Measurements from ENCODE around the gene FRY. TPM values are rescaled to one million over a fixed set of nuclear protein-coding genes. Genes with fewer than 3 reads are reported as not detected.

FRY gene
- total and polyA plus RNA-seq, 4 donors: 6.2 to 31.2 (median 12.7) TPM

GRCh38 chr13:32208860-32209259 is 177.3 kb downstream of the FRY start:
- Histone ChIP-seq H3K9me3 (ENCODE audit: control insufficient read depth in 4 of 4, low read length in 3 of 4) (no peaks in the 10 kb centered on the region), H3K4me1 (ENCODE audit: control insufficient read depth in 4 of 4, insufficient read depth in 4 of 4, low read length in 3 of 4) (no peaks in the 10 kb centered on the region), H3K27ac (ENCODE audit: low read depth in 1 of 2, low read length in 2 of 2) (no peak overlapping the region), H3K9ac (ENCODE audit: low read depth in 1 of 2, low read length in 2 of 2) (no peak overlapping the region), H3K36me3 (ENCODE audit: control insufficient read depth in 4 of 4, insufficient read depth in 3 of 4, low read depth in 1 of 4, low read length in 3 of 4) (peaks cover 4 to 36% (median 18%) of the 10 kb centered on the region in 4 donors), H3K27me3 (ENCODE audit: control insufficient read depth in 4 of 4, insufficient read depth in 4 of 4, low read length in 3 of 4) (no peaks in the 10 kb centered on the region), H3K4me3 (ENCODE audit: low read depth in 1 of 3, low read length in 3 of 3) (no peak overlapping the region)
- TF ChIP-seq GABPA (IDR thresholded peaks at IDR 0.05 in 1 of 2, conservative IDR thresholded peaks at IDR 0.05 in 1 of 2) (no peak), SP1 (IDR thresholded peaks at IDR 0.05) (no peak), YY1 (IDR thresholded peaks at IDR 0.05) (no peak), HNF4A (conservative IDR thresholded peaks at IDR 0.05) (no peak), RXRA (IDR thresholded peaks at IDR 0.05) (no peak), NR2F2 (IDR thresholded peaks at IDR 0.05) (no peak)
- 93% methylated on average over 13 of the region's 13 CpGs for WGBS
- no peak for DNase-seq (ENCODE audit: low spot score)

DNA sequence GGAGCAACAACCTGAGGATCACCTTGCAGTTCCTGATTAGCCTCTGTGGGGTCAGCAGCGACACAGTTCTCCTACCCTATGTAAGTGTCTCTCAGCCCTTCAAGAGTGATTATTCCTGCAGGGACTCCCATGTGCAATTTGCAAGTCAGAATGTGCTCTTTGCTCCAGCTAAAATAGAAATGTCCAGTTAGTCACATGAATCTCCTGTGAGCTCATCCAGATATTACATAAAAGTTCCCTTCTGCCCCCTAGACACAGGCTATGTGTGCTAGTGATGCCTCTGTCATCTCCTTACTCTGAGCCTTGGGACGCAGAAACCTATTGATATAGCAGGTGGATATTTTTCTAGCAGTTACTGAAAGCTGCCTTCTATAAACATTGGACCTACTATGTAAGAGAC is 178.1 kb downstream of the FRY start:
- no peak for DNase-seq (ENCODE audit: low spot score)
- WGBS: 96% methylated on average over 2 of the region's 2 CpGs
- H3K9me3 ChIP-seq (ENCODE audit: control insufficient read depth in 4 of 4, low read length in 3 of 4): no peaks in the 10 kb centered on the region
- H3K27me3 ChIP-seq (ENCODE audit: control insufficient read depth in 4 of 4, insufficient read depth in 4 of 4, low read length in 3 of 4): no peaks in the 10 kb centered on the region
- no peak overlapping the region for H3K9ac ChIP-seq (ENCODE audit: low read depth in 1 of 2, low read length in 2 of 2)
- H3K4me1 ChIP-seq (ENCODE audit: control insufficient read depth in 4 of 4, insufficient read depth in 4 of 4, low read length in 3 of 4): no peaks in the 10 kb centered on the region
- no peak overlapping the region for H3K27ac ChIP-seq (ENCODE audit: low read depth in 1 of 2, low read length in 2 of 2)
- peaks cover 4 to 44% (median 23%) of the 10 kb centered on the region in 4 donors for H3K36me3 ChIP-seq (ENCODE audit: control insufficient read depth in 4 of 4, insufficient read depth in 3 of 4, low read depth in 1 of 4, low read length in 3 of 4)
- H3K4me3 ChIP-seq (ENCODE audit: low read depth in 1 of 3, low read length in 3 of 3): no peak overlapping the region
- no peak for TF ChIP-seq SP1 (IDR thresholded peaks at IDR 0.05)
- no peak for TF ChIP-seq HNF4G (IDR thresholded peaks at IDR 0.05)
- TF ChIP-seq TAF1 (conservative IDR thresholded peaks at IDR 0.05): no peak
- TF ChIP-seq NR2F2 (IDR thresholded peaks at IDR 0.05): no peak
- TF ChIP-seq, protein P1, sequence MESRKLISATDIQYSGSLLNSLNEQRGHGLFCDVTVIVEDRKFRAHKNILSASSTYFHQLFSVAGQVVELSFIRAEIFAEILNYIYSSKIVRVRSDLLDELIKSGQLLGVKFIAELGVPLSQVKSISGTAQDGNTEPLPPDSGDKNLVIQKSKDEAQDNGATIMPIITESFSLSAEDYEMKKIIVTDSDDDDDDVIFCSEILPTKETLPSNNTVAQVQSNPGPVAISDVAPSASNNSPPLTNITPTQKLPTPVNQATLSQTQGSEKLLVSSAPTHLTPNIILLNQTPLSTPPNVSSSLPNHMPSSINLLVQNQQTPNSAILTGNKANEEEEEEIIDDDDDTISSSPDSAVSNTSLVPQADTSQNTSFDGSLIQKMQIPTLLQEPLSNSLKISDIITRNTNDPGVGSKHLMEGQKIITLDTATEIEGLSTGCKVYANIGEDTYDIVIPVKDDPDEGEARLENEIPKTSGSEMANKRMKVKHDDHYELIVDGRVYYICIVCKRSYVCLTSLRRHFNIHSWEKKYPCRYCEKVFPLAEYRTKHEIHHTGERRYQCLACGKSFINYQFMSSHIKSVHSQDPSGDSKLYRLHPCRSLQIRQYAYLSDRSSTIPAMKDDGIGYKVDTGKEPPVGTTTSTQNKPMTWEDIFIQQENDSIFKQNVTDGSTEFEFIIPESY (IDR thresholded peaks at IDR 0.05): no peak
- no peak for TF ChIP-seq CTCF (IDR thresholded peaks at IDR 0.05; ENCODE audit: low read depth, low read length, missing input control)
- no peak for TF ChIP-seq FOXA1 (IDR thresholded peaks at IDR 0.05)
- no peak for TF ChIP-seq RXRA (IDR thresholded peaks at IDR 0.05)
- TF ChIP-seq, protein P2, sequence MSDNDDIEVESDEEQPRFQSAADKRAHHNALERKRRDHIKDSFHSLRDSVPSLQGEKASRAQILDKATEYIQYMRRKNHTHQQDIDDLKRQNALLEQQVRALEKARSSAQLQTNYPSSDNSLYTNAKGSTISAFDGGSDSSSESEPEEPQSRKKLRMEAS (IDR thresholded peaks at IDR 0.05): no peak
- no peak for TF ChIP-seq JUND (IDR thresholded peaks at IDR 0.05)
- TF ChIP-seq FOXA2 (IDR thresholded peaks at IDR 0.05): no peak
- no peak for TF ChIP-seq EGR1 (IDR thresholded peaks at IDR 0.05; ENCODE audit: low read depth in 2 of 2)

GRCh38 chr13:32210101-32210500 is 178.5 kb downstream of the FRY start:
- no peak overlapping the region for H3K9ac ChIP-seq (ENCODE audit: low read depth in 1 of 2, low read length in 2 of 2)
- no peak for DNase-seq (ENCODE audit: low spot score)
- H3K27me3 ChIP-seq (ENCODE audit: control insufficient read depth in 4 of 4, insufficient read depth in 4 of 4, low read length in 3 of 4): no peaks in the 10 kb centered on the region
- H3K4me1 ChIP-seq (ENCODE audit: control insufficient read depth in 4 of 4, insufficient read depth in 4 of 4, low read length in 3 of 4): no peaks in the 10 kb centered on the region
- peaks cover 4 to 47% (median 24%) of the 10 kb centered on the region in 4 donors for H3K36me3 ChIP-seq (ENCODE audit: control insufficient read depth in 4 of 4, insufficient read depth in 3 of 4, low read depth in 1 of 4, low read length in 3 of 4)
- TF ChIP-seq JUND (IDR thresholded peaks at IDR 0.05) (no peak), YY1 (IDR thresholded peaks at IDR 0.05) (no peak), HNF4A (conservative IDR thresholded peaks at IDR 0.05) (no peak), GABPA (IDR thresholded peaks at IDR 0.05 in 1 of 2, conservative IDR thresholded peaks at IDR 0.05 in 1 of 2) (no peak), CTCF (IDR thresholded peaks at IDR 0.05; ENCODE audit: low read depth, low read length, missing input control) (no peak), RXRA (IDR thresholded peaks at IDR 0.05) (no peak), EGR1 (IDR thresholded peaks at IDR 0.05; ENCODE audit: low read depth in 2 of 2) (no peak), SP1 (IDR thresholded peaks at IDR 0.05) (no peak), RAD21 (IDR thresholded peaks at IDR 0.05) (no peak), FOXA1 (IDR thresholded peaks at IDR 0.05) (no peak), REST (IDR thresholded peaks at IDR 0.05) (no peak), TAF1 (conservative IDR thresholded peaks at IDR 0.05) (no peak), NR2F2 (IDR thresholded peaks at IDR 0.05) (no peak)
- H3K4me3 ChIP-seq (ENCODE audit: low read depth in 1 of 3, low read length in 3 of 3): no peak overlapping the region
- no peaks in the 10 kb centered on the region for H3K9me3 ChIP-seq (ENCODE audit: control insufficient read depth in 4 of 4, low read length in 3 of 4)
- no peak overlapping the region for H3K27ac ChIP-seq (ENCODE audit: low read depth in 1 of 2, low read length in 2 of 2)
